GM12892 (cell line): Measurements from ENCODE around the gene MRPL43.

Source experiments
- POLR2A ChIP-seq: IDR thresholded peaks from 2 replicates; pipeline ENCODE4 v1.6.1; 2011; ENCODE audit warnings: low read depth, low read length, control low read depth
- POLR2AphosphoS5 ChIP-seq: IDR thresholded peaks from 2 replicates; pipeline ENCODE4 v1.6.1; 2011; ENCODE audit warnings: low read depth, low read length, control low read depth

GRCh38 chr10:100977436-100977835 is 9.9 kb downstream of the MRPL43 start:
- TF ChIP-seq POLR2A, result no peak
- TF ChIP-seq POLR2AphosphoS5, result no peak
